ENCODE results near the gene GNG12.
A peak's percentile ranks its signal among the peaks of the same experiment; 100 is the strongest.

- no peak for TF ChIP-seq PATZ1 (CRISPR knock-in tag; IDR thresholded peaks at IDR 0.05; ENCODE audit: borderline replicate concordance)
- no peak for TF ChIP-seq PPARA (CRISPR knock-in tag; IDR thresholded peaks at IDR 0.05; ENCODE audit: borderline replicate concordance)
- no peak for TF ChIP-seq ZNF8 (CRISPR knock-in tag; IDR thresholded peaks at IDR 0.05)
- TF ChIP-seq ESRRG (CRISPR knock-in tag; IDR thresholded peaks at IDR 0.05) = no peak
- peak; percentile 57; the same call in 1 of the 2 replicates for TF ChIP-seq TCF4 (CRISPR knock-in tag; IDR thresholded peaks at IDR 0.05; ENCODE audit: borderline replicate concordance)
- TF ChIP-seq GLIS3 (CRISPR knock-in tag; IDR thresholded peaks at IDR 0.05) = no peak
- TF ChIP-seq ZNF70 (CRISPR knock-in tag; IDR thresholded peaks at IDR 0.05) = no peak
- TF ChIP-seq ZFP3 (CRISPR knock-in tag; IDR thresholded peaks at IDR 0.05) = no peak
- TF ChIP-seq BACH2 (CRISPR knock-in tag; IDR thresholded peaks at IDR 0.05; ENCODE audit: borderline replicate concordance) = no peak
- no peak for TF ChIP-seq RARB (CRISPR knock-in tag; IDR thresholded peaks at IDR 0.05)
Measured at GRCh38 chr1:67785847-67786753, 47.2 kb downstream of the GNG12 start.
